Astrocyte (in vitro differentiated cells and primary cell): ENCODE data around the gene APOC4. TPM values are rescaled to one million over a fixed set of nuclear protein-coding genes. Genes with fewer than 3 reads are reported as not detected.

ENCODE experiments used
- DNase-seq: peaks from one replicate; pipeline ENCODE4 v3.0.0-alpha.2; 2010; ENCODE audit warnings: low read depth
- FAIRE-seq: peaks from 2 replicates; lab custom pipeline; 2011; peaks lifted over from hg19 to GRCh38; lab: Jason Lieb, UNC
- H2AFZ ChIP-seq: 2 replicates; pipeline ENCODE4 v1.6.0; 2012; ENCODE audit warnings: low read depth, low read length, inconsistent platforms
- H3K27ac ChIP-seq: 2 replicates; pipeline ENCODE4 v1.5.1; 2011; ENCODE audit warnings: low read depth, low read length, inconsistent platforms
- H3K27me3 ChIP-seq: 2 replicates; pipeline ENCODE4 v1.6.0; 2011; ENCODE audit warnings: low read length, inconsistent platforms; ENCODE audit not compliant: insufficient read depth
- H3K36me3 ChIP-seq: 2 replicates; pipeline ENCODE4 v1.5.1; 2011; ENCODE audit warnings: low read length, inconsistent platforms; ENCODE audit not compliant: insufficient read depth
- H3K4me1 ChIP-seq: 2 replicates; pipeline ENCODE4 v1.5.1; 2011; ENCODE audit warnings: low read length, inconsistent platforms; ENCODE audit not compliant: insufficient read depth
- H3K4me2 ChIP-seq: 2 replicates; pipeline ENCODE4 v1.6.0; 2012; ENCODE audit warnings: low read length, inconsistent platforms
- H3K4me3 ChIP-seq: 2 replicates; pipeline ENCODE4 v1.5.1; 2011; ENCODE audit warnings: low read depth, mild to moderate bottlenecking, low read length, inconsistent platforms; ENCODE audit not compliant: insufficient read depth
- H3K79me2 ChIP-seq: 2 replicates; pipeline ENCODE4 v1.6.0; 2012; ENCODE audit warnings: mild to moderate bottlenecking, low read length, inconsistent platforms; ENCODE audit not compliant: insufficient read depth
- H3K9ac ChIP-seq: 2 replicates; pipeline ENCODE4 v1.6.0; 2012; ENCODE audit warnings: mild to moderate bottlenecking, low read length, inconsistent platforms
- H3K9me3 ChIP-seq: 2 replicates; pipeline ENCODE4 v1.5.1; 2012; ENCODE audit warnings: low read depth, mild to moderate bottlenecking, low read length, inconsistent platforms; ENCODE audit not compliant: insufficient read depth
- H4K20me1 ChIP-seq: 2 replicates; pipeline ENCODE4 v1.6.0; 2012; ENCODE audit warnings: low read length, inconsistent platforms; ENCODE audit not compliant: insufficient read depth
- H3K27ac Mint-ChIP-seq: one replicate; pipeline ENCODE4 v1.8.0; 2021; ENCODE audit warnings: mild to moderate bottlenecking, mixed read lengths; ENCODE audit not compliant: unreplicated experiment
- H3K27me3 Mint-ChIP-seq: one replicate; pipeline ENCODE4 v1.8.0; 2021; ENCODE audit warnings: low read depth, mixed read lengths; ENCODE audit not compliant: unreplicated experiment
- H3K36me3 Mint-ChIP-seq: one replicate; pipeline ENCODE4 v1.8.0; 2021; ENCODE audit warnings: low read depth, mixed read lengths; ENCODE audit not compliant: unreplicated experiment
- H3K4me1 Mint-ChIP-seq: one replicate; pipeline ENCODE4 v1.8.0; 2021; ENCODE audit warnings: low read depth, mixed read lengths; ENCODE audit not compliant: unreplicated experiment
- H3K4me3 Mint-ChIP-seq: one replicate; pipeline ENCODE4 v1.8.0; 2021; ENCODE audit warnings: mild to moderate bottlenecking, moderate library complexity, mixed read lengths; ENCODE audit not compliant: unreplicated experiment
- H3K9me3 Mint-ChIP-seq: one replicate; pipeline ENCODE4 v1.8.0; 2021; ENCODE audit warnings: mild to moderate bottlenecking, mixed read lengths; ENCODE audit not compliant: unreplicated experiment
- CTCF ChIP-seq: IDR thresholded peaks from 2 replicates; pipeline ENCODE4 v1.5.1; 2011; ENCODE audit warnings: low read depth, mild to moderate bottlenecking, inconsistent platforms, low read length, moderate library complexity; ENCODE audit not compliant: insufficient read depth
- EZH2 ChIP-seq: IDR thresholded peaks from 2 replicates; pipeline ENCODE4 v1.6.1; 2012; ENCODE audit warnings: mild to moderate bottlenecking, low read length, inconsistent platforms; ENCODE audit not compliant: insufficient read depth
- total RNA-seq: library from RNA; stranded (reverse); gene quantifications from 2 replicates; pipeline ENCODE4 v1.2.1, GENCODE V29; 2021

Gene APOC4
- total RNA-seq, 1 donor from 2014 or later: not detected

- H3K4me1 Mint-ChIP-seq: no peaks in the 10 kb centered on the region
- Histone ChIP-seq H3K4me1 (no peaks in the 10 kb centered on the region), H3K9me3 (no peaks in the 10 kb centered on the region), H3K27me3 (no peaks in the 10 kb centered on the region), H3K36me3 (peaks cover 7% of the 10 kb centered on the region), H2AFZ (no peak overlapping the region), H3K4me3 (no peak overlapping the region), H4K20me1 (no peaks in the 10 kb centered on the region), H3K27ac (no peak overlapping the region), H3K4me2 (no peak overlapping the region), H3K9ac (no peak overlapping the region), H3K79me2 (no peaks in the 10 kb centered on the region)
- no peaks in the 10 kb centered on the region for H3K9me3 Mint-ChIP-seq
- no peaks in the 10 kb centered on the region for H3K27me3 Mint-ChIP-seq
- H3K27ac Mint-ChIP-seq: no peak overlapping the region
- no peak for FAIRE-seq
- no peak overlapping the region for H3K4me3 Mint-ChIP-seq
- TF ChIP-seq CTCF (no peak), EZH2 (no peak)
- peaks cover 2% of the 10 kb centered on the region for H3K36me3 Mint-ChIP-seq
- no peak for DNase-seq
These were observed 52.0 kb downstream of the APOC4 start for GRCh38 chr19:44993926-44994537.

Other genes starting within 250 kb of the APOC4 start
- 0.14 TPM in 1 of 2 replicates, not detected in the other for gene CEACAM16, start 243.1 kb upstream of the APOC4 start, total RNA-seq
- gene BCL3, start 193.5 kb upstream of the APOC4 start, total RNA-seq: 16.9 and 17.3 TPM in 2 replicates
- gene CBLC, start 164.3 kb upstream of the APOC4 start, total RNA-seq: not detected in 2 replicates
- gene BCAM, start 133.1 kb upstream of the APOC4 start, total RNA-seq: 11.5 and 14.0 TPM in 2 replicates
- gene NECTIN2, start 95.9 kb upstream of the APOC4 start, total RNA-seq: 297 and 302 TPM in 2 replicates
- 93.4 and 107 TPM in 2 replicates for gene TOMM40, start 51.0 kb upstream of the APOC4 start, total RNA-seq
- 655 and 663 TPM in 2 replicates for gene APOE, start 36.4 kb upstream of the APOC4 start, total RNA-seq
- gene APOC1, start 27.6 kb upstream of the APOC4 start, total RNA-seq: 2.2 and 2.4 TPM in 2 replicates
- gene APOC2, start 3.8 kb downstream of the APOC4 start, total RNA-seq: not detected in 2 replicates
- gene CLPTM1, start 13.1 kb downstream of the APOC4 start, total RNA-seq: 115 and 128 TPM in 2 replicates
- gene RELB, start 59.2 kb downstream of the APOC4 start, total RNA-seq: 12.8 and 14.0 TPM in 2 replicates
- gene CLASRP, start 96.8 kb downstream of the APOC4 start, total RNA-seq: 45.5 and 45.9 TPM in 2 replicates
- gene ZNF296, start 134.2 kb downstream of the APOC4 start, total RNA-seq: 3.0 and 3.1 TPM in 2 replicates
- 44.8 and 46.0 TPM in 2 replicates for gene GEMIN7, start 137.0 kb downstream of the APOC4 start, total RNA-seq
- gene PPP1R37, start 150.9 kb downstream of the APOC4 start, total RNA-seq: 29.1 and 29.2 TPM in 2 replicates
- not detected in 2 replicates for gene NKPD1, start 218.7 kb downstream of the APOC4 start, total RNA-seq
- 14.7 and 16.4 TPM in 2 replicates for gene TRAPPC6A, start 236.0 kb downstream of the APOC4 start, total RNA-seq
- gene BLOC1S3, start 236.5 kb downstream of the APOC4 start, total RNA-seq: 14.5 TPM in 2 replicates